ENCODE measurements around the gene RELN. TPM values are rescaled to one million over a fixed set of nuclear protein-coding genes. Genes with fewer than 3 reads are reported as not detected.

Gene RELN
- total and polyA plus RNA-seq, 9 of the 15 experiments (the other 6 are each of a cell fraction or from before 2014, with no cell fraction given) = 12.9 to 43.2 (median 18.1) TPM

DNA sequence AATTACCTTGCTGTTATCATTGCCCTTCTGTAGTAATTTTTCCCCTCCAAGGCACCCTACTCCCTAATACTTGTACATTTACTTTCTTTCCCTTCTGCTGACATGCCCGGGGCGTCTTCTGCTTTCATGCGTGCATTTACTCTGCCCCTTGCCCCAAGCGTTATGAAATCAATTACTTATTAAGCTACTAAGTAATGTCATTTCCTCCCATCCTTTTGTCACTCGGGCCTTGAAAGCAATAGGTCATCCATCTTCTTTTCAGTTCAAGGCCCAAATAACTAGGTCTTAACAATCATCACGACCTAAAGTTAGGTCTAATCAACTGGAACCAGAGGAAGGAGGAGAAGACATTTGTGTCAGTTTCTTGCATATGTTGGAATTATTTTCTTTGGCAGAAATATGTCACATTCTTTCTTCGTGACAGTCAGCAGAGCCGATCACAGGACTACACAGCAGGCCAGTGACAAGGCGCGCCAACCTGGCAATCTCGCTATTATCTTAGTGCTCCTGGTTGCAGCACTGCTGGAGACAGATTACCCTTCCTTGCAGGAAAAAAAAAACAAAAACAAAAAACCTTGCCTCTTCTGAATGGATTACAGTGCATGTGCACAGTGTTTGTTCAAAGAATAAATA lies 179.2 kb downstream of the RELN start (continued):
- TF ChIP-seq, protein P1, sequence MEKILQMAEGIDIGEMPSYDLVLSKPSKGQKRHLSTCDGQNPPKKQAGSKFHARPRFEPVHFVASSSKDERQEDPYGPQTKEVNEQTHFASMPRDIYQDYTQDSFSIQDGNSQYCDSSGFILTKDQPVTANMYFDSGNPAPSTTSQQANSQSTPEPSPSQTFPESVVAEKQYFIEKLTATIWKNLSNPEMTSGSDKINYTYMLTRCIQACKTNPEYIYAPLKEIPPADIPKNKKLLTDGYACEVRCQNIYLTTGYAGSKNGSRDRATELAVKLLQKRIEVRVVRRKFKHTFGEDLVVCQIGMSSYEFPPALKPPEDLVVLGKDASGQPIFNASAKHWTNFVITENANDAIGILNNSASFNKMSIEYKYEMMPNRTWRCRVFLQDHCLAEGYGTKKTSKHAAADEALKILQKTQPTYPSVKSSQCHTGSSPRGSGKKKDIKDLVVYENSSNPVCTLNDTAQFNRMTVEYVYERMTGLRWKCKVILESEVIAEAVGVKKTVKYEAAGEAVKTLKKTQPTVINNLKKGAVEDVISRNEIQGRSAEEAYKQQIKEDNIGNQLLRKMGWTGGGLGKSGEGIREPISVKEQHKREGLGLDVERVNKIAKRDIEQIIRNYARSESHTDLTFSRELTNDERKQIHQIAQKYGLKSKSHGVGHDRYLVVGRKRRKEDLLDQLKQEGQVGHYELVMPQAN (IDR thresholded peaks at IDR 0.05; ENCODE audit: borderline replicate concordance) = 0 out of 2 replicates have a peak, but pooled peaks have one; percentile 40
- TF ChIP-seq HDAC8 (tag; IDR thresholded peaks at IDR 0.05) (peak; percentile 85; the same call in 1 of the 2 replicates), ZNF75A (CRISPR knock-in tag; IDR thresholded peaks at IDR 0.05) (no peak), ATF1 (CRISPR knock-in tag; IDR thresholded peaks at IDR 0.05) (no peak), ATF1 (tag; IDR thresholded peaks at IDR 0.05) (peak; percentile 70), MEF2A (IDR thresholded peaks at IDR 0.05; ENCODE audit: control insufficient read depth, low read depth, low read length) (peak; percentile 49; the same call in 1 of the 2 replicates), MAZ (CRISPR knock-in tag; conservative IDR thresholded peaks at IDR 0.05 in 1 of 2, IDR thresholded peaks at IDR 0.05 in 1 of 2) (peak in 1 of 2 experiments; percentile 65; a peak in 2 of 4 replicates), ZFP1 (CRISPR knock-in tag; IDR thresholded peaks at IDR 0.05) (no peak), DPF2 (IDR thresholded peaks at IDR 0.05) (peak; percentile 96), ZNF444 (CRISPR knock-in tag; IDR thresholded peaks at IDR 0.05) (0 out of 2 replicates have a peak, but pooled peaks have one; percentile 23), ZNF583 (CRISPR knock-in tag; IDR thresholded peaks at IDR 0.05) (peak; percentile 94), EP300 (IDR thresholded peaks at IDR 0.05; ENCODE audit: low read length) (peak; percentile 88), RUNX1 (IDR thresholded peaks at IDR 0.05; ENCODE audit: low read depth) (no peak), MCM7 (IDR thresholded peaks at IDR 0.05) (no peak)
- TF ChIP-seq, protein P2, sequence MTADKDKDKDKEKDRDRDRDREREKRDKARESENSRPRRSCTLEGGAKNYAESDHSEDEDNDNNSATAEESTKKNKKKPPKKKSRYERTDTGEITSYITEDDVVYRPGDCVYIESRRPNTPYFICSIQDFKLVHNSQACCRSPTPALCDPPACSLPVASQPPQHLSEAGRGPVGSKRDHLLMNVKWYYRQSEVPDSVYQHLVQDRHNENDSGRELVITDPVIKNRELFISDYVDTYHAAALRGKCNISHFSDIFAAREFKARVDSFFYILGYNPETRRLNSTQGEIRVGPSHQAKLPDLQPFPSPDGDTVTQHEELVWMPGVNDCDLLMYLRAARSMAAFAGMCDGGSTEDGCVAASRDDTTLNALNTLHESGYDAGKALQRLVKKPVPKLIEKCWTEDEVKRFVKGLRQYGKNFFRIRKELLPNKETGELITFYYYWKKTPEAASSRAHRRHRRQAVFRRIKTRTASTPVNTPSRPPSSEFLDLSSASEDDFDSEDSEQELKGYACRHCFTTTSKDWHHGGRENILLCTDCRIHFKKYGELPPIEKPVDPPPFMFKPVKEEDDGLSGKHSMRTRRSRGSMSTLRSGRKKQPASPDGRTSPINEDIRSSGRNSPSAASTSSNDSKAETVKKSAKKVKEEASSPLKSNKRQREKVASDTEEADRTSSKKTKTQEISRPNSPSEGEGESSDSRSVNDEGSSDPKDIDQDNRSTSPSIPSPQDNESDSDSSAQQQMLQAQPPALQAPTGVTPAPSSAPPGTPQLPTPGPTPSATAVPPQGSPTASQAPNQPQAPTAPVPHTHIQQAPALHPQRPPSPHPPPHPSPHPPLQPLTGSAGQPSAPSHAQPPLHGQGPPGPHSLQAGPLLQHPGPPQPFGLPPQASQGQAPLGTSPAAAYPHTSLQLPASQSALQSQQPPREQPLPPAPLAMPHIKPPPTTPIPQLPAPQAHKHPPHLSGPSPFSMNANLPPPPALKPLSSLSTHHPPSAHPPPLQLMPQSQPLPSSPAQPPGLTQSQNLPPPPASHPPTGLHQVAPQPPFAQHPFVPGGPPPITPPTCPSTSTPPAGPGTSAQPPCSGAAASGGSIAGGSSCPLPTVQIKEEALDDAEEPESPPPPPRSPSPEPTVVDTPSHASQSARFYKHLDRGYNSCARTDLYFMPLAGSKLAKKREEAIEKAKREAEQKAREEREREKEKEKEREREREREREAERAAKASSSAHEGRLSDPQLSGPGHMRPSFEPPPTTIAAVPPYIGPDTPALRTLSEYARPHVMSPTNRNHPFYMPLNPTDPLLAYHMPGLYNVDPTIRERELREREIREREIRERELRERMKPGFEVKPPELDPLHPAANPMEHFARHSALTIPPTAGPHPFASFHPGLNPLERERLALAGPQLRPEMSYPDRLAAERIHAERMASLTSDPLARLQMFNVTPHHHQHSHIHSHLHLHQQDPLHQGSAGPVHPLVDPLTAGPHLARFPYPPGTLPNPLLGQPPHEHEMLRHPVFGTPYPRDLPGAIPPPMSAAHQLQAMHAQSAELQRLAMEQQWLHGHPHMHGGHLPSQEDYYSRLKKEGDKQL (CRISPR knock-in tag; IDR thresholded peaks at IDR 0.05; ENCODE audit: borderline replicate concordance) = no peak
- TF ChIP-seq, protein P3, sequence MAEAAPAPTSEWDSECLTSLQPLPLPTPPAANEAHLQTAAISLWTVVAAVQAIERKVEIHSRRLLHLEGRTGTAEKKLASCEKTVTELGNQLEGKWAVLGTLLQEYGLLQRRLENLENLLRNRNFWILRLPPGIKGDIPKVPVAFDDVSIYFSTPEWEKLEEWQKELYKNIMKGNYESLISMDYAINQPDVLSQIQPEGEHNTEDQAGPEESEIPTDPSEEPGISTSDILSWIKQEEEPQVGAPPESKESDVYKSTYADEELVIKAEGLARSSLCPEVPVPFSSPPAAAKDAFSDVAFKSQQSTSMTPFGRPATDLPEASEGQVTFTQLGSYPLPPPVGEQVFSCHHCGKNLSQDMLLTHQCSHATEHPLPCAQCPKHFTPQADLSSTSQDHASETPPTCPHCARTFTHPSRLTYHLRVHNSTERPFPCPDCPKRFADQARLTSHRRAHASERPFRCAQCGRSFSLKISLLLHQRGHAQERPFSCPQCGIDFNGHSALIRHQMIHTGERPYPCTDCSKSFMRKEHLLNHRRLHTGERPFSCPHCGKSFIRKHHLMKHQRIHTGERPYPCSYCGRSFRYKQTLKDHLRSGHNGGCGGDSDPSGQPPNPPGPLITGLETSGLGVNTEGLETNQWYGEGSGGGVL (CRISPR knock-in tag; IDR thresholded peaks at IDR 0.05) = peak; percentile 69
- TF ChIP-seq, protein P4, sequence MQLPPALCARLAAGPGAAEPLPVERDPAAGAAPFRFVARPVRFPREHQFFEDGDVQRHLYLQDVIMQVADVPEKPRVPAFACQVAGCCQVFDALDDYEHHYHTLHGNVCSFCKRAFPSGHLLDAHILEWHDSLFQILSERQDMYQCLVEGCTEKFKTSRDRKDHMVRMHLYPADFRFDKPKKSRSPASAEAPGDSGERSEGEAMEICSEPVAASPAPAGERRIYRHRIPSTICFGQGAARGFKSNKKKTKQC (CRISPR knock-in tag; IDR thresholded peaks at IDR 0.05) = no peak
- TF ChIP-seq, protein P5, sequence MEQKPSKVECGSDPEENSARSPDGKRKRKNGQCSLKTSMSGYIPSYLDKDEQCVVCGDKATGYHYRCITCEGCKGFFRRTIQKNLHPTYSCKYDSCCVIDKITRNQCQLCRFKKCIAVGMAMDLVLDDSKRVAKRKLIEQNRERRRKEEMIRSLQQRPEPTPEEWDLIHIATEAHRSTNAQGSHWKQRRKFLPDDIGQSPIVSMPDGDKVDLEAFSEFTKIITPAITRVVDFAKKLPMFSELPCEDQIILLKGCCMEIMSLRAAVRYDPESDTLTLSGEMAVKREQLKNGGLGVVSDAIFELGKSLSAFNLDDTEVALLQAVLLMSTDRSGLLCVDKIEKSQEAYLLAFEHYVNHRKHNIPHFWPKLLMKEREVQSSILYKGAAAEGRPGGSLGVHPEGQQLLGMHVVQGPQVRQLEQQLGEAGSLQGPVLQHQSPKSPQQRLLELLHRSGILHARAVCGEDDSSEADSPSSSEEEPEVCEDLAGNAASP (IDR thresholded peaks at IDR 0.05) = no peak
